Measurements from ENCODE around the gene KLHL40. TPM values are rescaled to one million over a fixed set of nuclear protein-coding genes. Genes with fewer than 3 reads are reported as not detected.

The KLHL40 gene
- total RNA-seq, 1 donor from 2014 or later, result not detected

- Histone ChIP-seq H3K79me2 (ENCODE audit: insufficient read depth, low read length) (peaks cover 5% of the 10 kb centered on the region), H3K4me1 (ENCODE audit: insufficient read depth, low read length) (peaks cover 4% of the 10 kb centered on the region), H2AFZ (ENCODE audit: low read depth, low read length) (no peak overlapping the region), H3K27me3 (ENCODE audit: insufficient read depth, low read length) (no peaks in the 10 kb centered on the region), H3K9me3 (ENCODE audit: insufficient read depth, low read depth, low read length) (no peaks in the 10 kb centered on the region), H3K4me2 (ENCODE audit: low read length) (no peak overlapping the region), H3K9ac (ENCODE audit: low read length) (no peak overlapping the region), H3K4me3 (ENCODE audit: insufficient read depth, low read depth, low read length) (no peak overlapping the region), H3K36me3 (ENCODE audit: insufficient read depth, low read length) (no peaks in the 10 kb centered on the region), H3K27ac (ENCODE audit: low read depth, low read length) (no peak overlapping the region), H4K20me1 (ENCODE audit: insufficient read depth, low read length) (peaks cover 46% of the 10 kb centered on the region)
- H3K27me3 Mint-ChIP-seq (ENCODE audit: low read depth, unreplicated experiment), result no peaks in the 10 kb centered on the region
- H3K4me3 Mint-ChIP-seq (ENCODE audit: unreplicated experiment), result no peak overlapping the region
- H3K27ac Mint-ChIP-seq (ENCODE audit: unreplicated experiment), result no peak overlapping the region
- H3K36me3 Mint-ChIP-seq (ENCODE audit: low read depth, unreplicated experiment), result peaks cover 17% of the 10 kb centered on the region
- no peaks in the 10 kb centered on the region for H3K9me3 Mint-ChIP-seq (ENCODE audit: unreplicated experiment)
- TF ChIP-seq EZH2 (IDR thresholded peaks at IDR 0.05; ENCODE audit: insufficient read depth, low read length) (no peak), CTCF (IDR thresholded peaks at IDR 0.05; ENCODE audit: insufficient read depth, low read depth, low read length) (no peak)
- peaks cover 5% of the 10 kb centered on the region for H3K4me1 Mint-ChIP-seq (ENCODE audit: low read depth, unreplicated experiment)
- DNase-seq (ENCODE audit: low read depth) (no peak), FAIRE-seq (no peak)
These were observed 23.7 kb upstream of the KLHL40 start for GRCh38 chr3:42661593-42662022.

DNA sequence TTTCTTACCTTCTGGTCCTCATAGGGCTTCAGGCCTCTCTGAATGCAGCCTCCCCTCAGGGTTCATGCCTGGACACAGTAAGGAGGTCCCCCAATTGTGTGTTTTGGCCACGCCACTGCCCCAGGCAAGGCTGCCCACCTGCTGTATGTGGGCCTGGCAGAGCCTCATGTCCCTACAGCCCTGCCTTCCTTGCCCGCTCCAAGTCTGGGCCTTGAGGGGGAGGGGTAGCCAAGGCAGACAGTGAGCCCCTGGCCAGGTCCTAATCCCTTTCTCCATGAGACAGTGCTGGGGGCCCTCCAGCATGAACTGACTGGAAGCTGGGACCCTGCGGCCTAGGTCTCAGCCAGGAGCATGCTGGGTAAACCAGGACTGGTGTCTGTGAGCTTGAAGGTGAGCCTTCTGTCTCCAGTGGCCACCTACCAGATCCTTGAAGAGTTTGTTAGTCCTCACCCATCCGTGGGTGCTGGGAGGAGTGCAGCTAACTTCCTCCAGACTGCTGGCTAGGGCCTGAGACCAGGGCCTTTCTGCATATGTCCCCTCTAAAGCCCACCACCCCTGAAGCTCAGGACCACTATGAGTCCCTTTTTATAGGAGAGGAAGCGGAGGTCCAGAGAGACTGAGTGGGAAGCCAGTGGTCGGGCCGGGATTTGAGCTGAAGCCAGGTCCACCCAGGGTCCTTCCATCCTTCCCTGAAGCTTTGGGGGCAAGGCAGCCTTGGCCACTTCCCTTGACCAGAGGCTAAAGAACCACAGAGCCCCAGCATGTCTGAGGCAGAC is 23.1 kb upstream of the KLHL40 start:
- Mint-ChIP-seq H3K9me3 (ENCODE audit: unreplicated experiment) (no peaks in the 10 kb centered on the region), H3K4me1 (ENCODE audit: low read depth, unreplicated experiment) (peaks cover 5% of the 10 kb centered on the region), H3K27me3 (ENCODE audit: low read depth, unreplicated experiment) (no peaks in the 10 kb centered on the region), H3K4me3 (ENCODE audit: unreplicated experiment) (no peak overlapping the region), H3K27ac (ENCODE audit: unreplicated experiment) (no peak overlapping the region), H3K36me3 (ENCODE audit: low read depth, unreplicated experiment) (peaks cover 17% of the 10 kb centered on the region)
- no peak overlapping the region for H2AFZ ChIP-seq (ENCODE audit: low read depth, low read length)
- TF ChIP-seq EZH2 (IDR thresholded peaks at IDR 0.05; ENCODE audit: insufficient read depth, low read length) (no peak), CTCF (IDR thresholded peaks at IDR 0.05; ENCODE audit: insufficient read depth, low read depth, low read length) (no peak)
- no peaks in the 10 kb centered on the region for H3K79me2 ChIP-seq (ENCODE audit: insufficient read depth, low read length)
- no peaks in the 10 kb centered on the region for H3K36me3 ChIP-seq (ENCODE audit: insufficient read depth, low read length)
- H3K9ac ChIP-seq (ENCODE audit: low read length), result no peak overlapping the region
- no peaks in the 10 kb centered on the region for H3K27me3 ChIP-seq (ENCODE audit: insufficient read depth, low read length)
- peaks cover 40% of the 10 kb centered on the region for H4K20me1 ChIP-seq (ENCODE audit: insufficient read depth, low read length)
- DNase-seq (ENCODE audit: low read depth) (no peak), FAIRE-seq (no peak)
- H3K9me3 ChIP-seq (ENCODE audit: insufficient read depth, low read depth, low read length), result no peaks in the 10 kb centered on the region
- H3K4me3 ChIP-seq (ENCODE audit: insufficient read depth, low read depth, low read length), result no peak overlapping the region
- peaks cover 4% of the 10 kb centered on the region for H3K4me1 ChIP-seq (ENCODE audit: insufficient read depth, low read length)
- H3K4me2 ChIP-seq (ENCODE audit: low read length), result no peak overlapping the region
- H3K27ac ChIP-seq (ENCODE audit: low read depth, low read length), result no peak overlapping the region
